T-helper 2 cell (primary cell): ENCODE measurements around the gene ZBTB20.

Source experiments
- DNase-seq, 5 experiments: peaks; one replicate each; pipeline versions ENCODE4 v3.0.0 to v3.0.0-alpha.2; 2012 to 2022

The ZBTB20 gene

GRCh38 chr3:114428044-114428595, 719.0 kb downstream of the ZBTB20 start:
- no peak for DNase-seq

GRCh38 chr3:114427285-114428043, 719.6 kb downstream of the ZBTB20 start:
- DNase-seq: no peak

- DNase-seq: no peak
Measured at GRCh38 chr3:114424337-114424736, 722.8 kb downstream of the ZBTB20 start.

- DNase-seq: no peak
Measured at GRCh38 chr3:114421204-114421603, 725.9 kb downstream of the ZBTB20 start.

GRCh38 chr3:114420072-114420471, 727.0 kb downstream of the ZBTB20 start:
- DNase-seq: no peak

GRCh38 chr3:114418724-114419543, 728.2 kb downstream of the ZBTB20 start:
- DNase-seq: peak in 2 of 5 experiments; percentile 51 to 76

GRCh38 chr3:114418107-114418506, 729.0 kb downstream of the ZBTB20 start:
- DNase-seq: peak in 1 of 5 experiments; percentile 64

- DNase-seq: no peak
Measured at GRCh38 chr3:114417675-114418074, 729.4 kb downstream of the ZBTB20 start.

- DNase-seq: no peak
Measured at GRCh38 chr3:114417265-114417664, 729.8 kb downstream of the ZBTB20 start.

- peak in 1 of 5 experiments; percentile 19 for DNase-seq
Measured at GRCh38 chr3:114411811-114412803, 735.0 kb downstream of the ZBTB20 start.

- DNase-seq: no peak
Measured at GRCh38 chr3:114411190-114411668, 735.9 kb downstream of the ZBTB20 start.

- no peak for DNase-seq
Measured at GRCh38 chr3:114408736-114409670, 738.1 kb downstream of the ZBTB20 start.

- DNase-seq: no peak
Measured at GRCh38 chr3:114406922-114407321, 740.2 kb downstream of the ZBTB20 start.

GRCh38 chr3:114406286-114406685, 740.8 kb downstream of the ZBTB20 start:
- no peak for DNase-seq

- DNase-seq: no peak
Measured at GRCh38 chr3:114405202-114405990, 741.7 kb downstream of the ZBTB20 start.

- DNase-seq: no peak
Measured at GRCh38 chr3:114404590-114404989, 742.5 kb downstream of the ZBTB20 start.

- DNase-seq: no peak
Measured at GRCh38 chr3:114402838-114403237, 744.2 kb downstream of the ZBTB20 start.

- no peak for DNase-seq
Measured at GRCh38 chr3:114401346-114401745, 745.7 kb downstream of the ZBTB20 start.

GRCh38 chr3:114400371-114400770, 746.7 kb downstream of the ZBTB20 start:
- no peak for DNase-seq

GRCh38 chr3:114394551-114394950, 752.5 kb downstream of the ZBTB20 start:
- DNase-seq: no peak
